ENCODE results near the gene MCC.

DNA sequence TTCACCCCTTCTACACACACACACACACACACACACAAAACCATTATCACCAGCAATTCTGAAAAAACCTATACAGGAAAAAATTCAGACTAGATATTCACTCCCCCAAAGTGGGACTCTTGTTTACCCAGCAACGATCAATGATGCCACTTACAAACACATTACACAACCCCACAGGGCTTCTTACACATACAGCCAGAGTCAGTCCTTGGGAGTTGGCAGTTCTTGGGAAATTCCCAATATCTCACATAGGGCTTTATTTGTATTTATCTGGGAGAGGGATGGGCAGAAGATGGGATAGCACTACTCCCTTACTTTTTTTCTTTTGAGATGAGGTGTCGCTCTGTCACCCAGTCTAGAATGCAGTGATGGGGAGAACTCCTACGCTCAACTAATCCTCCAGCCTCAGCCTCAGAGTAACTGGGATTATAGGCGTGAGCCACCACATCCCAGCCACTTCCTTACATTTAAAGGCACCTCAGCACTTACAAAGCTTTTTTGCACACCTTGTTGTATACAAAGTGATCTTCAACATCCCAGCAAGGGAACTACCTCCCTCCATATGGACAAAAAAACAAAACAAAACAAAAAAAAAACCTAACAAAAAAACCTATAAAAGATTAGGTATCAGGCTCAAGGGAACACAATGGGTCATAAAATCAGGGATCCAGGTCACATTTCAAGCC is 221.9 kb downstream of the MCC start:
- no peak for TF ChIP-seq EZH2 (IDR thresholded peaks at IDR 0.05; ENCODE audit: low read length, missing control alignments)
- TF ChIP-seq, protein P1, sequence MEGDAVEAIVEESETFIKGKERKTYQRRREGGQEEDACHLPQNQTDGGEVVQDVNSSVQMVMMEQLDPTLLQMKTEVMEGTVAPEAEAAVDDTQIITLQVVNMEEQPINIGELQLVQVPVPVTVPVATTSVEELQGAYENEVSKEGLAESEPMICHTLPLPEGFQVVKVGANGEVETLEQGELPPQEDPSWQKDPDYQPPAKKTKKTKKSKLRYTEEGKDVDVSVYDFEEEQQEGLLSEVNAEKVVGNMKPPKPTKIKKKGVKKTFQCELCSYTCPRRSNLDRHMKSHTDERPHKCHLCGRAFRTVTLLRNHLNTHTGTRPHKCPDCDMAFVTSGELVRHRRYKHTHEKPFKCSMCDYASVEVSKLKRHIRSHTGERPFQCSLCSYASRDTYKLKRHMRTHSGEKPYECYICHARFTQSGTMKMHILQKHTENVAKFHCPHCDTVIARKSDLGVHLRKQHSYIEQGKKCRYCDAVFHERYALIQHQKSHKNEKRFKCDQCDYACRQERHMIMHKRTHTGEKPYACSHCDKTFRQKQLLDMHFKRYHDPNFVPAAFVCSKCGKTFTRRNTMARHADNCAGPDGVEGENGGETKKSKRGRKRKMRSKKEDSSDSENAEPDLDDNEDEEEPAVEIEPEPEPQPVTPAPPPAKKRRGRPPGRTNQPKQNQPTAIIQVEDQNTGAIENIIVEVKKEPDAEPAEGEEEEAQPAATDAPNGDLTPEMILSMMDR (conservative IDR thresholded peaks at IDR 0.05 in 1 of 2, IDR thresholded peaks at IDR 0.05 in 1 of 2; ENCODE audit: low read depth in 1 of 2, low read length in 2 of 2), result no peak
